Progenitor cell of endocrine pancreas (in vitro differentiated cells): ENCODE data around the gene SMAD5. TPM values are rescaled to one million over a fixed set of nuclear protein-coding genes. Genes with fewer than 3 reads are reported as not detected.

Experiments used
- DNase-seq: peaks from one replicate; pipeline ENCODE4 v3.0.0; 2021; ENCODE audit warnings: low spot score; ENCODE audit not compliant: unreplicated experiment
- H3K27ac Mint-ChIP-seq: 2 replicates; pipeline ENCODE4 v1.8.0; 2021; ENCODE audit warnings: mild to moderate bottlenecking, moderate library complexity, mixed read lengths
- H3K27me3 Mint-ChIP-seq: 2 replicates; pipeline ENCODE4 v1.8.0; 2021; ENCODE audit warnings: mixed read lengths
- H3K36me3 Mint-ChIP-seq: 2 replicates; pipeline ENCODE4 v1.8.0; 2022; ENCODE audit warnings: mixed read lengths; ENCODE audit not compliant: insufficient read depth
- H3K4me1 Mint-ChIP-seq: 2 replicates; pipeline ENCODE4 v1.8.0; 2021; ENCODE audit warnings: low read depth, mixed read lengths
- H3K4me3 Mint-ChIP-seq: 2 replicates; pipeline ENCODE4 v1.8.0; 2021; ENCODE audit warnings: low read depth, mild to moderate bottlenecking, moderate library complexity, mixed read lengths
- H3K9me3 Mint-ChIP-seq: 2 replicates; pipeline ENCODE4 v1.8.0; 2021; ENCODE audit warnings: low read depth, mixed read lengths
- total RNA-seq: library from RNA; stranded (reverse); gene quantifications from 2 replicates; pipeline ENCODE4 v1.2.1, GENCODE V29; 2021
- TF ChIP-seq, protein P1 (sequence below): fragments of 200-600 bp; sonication (generic); IDR thresholded peaks from one replicate; pipeline ENCODE4 v1.5.0; 2021; ENCODE audit warnings: antibody characterized with exemption, mild to moderate bottlenecking; ENCODE audit not compliant: unreplicated experiment

SMAD5 gene
- total RNA-seq, 1 donor from 2014 or later: 92.3 TPM

DNA sequence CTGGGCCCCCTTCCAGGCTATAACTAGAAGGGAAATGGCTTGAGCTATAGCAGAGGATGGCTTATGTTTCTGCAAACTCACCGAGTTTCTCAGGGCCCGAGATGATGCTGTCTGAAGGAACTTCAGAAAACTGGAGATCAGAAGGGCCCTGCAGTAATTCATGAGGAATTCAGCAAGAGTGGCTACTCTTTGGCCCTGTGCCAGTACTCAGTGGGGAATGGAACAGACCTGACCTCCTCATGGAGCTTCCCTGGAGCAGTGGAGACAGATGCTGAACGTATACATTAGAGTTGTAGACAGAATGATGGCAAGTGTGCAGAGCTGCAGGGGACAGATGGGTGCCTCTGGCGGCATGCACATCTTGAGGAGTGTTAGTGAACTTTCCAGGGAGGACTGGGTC, 77.6 kb downstream of the SMAD5 start:
- TF ChIP-seq, protein P1, sequence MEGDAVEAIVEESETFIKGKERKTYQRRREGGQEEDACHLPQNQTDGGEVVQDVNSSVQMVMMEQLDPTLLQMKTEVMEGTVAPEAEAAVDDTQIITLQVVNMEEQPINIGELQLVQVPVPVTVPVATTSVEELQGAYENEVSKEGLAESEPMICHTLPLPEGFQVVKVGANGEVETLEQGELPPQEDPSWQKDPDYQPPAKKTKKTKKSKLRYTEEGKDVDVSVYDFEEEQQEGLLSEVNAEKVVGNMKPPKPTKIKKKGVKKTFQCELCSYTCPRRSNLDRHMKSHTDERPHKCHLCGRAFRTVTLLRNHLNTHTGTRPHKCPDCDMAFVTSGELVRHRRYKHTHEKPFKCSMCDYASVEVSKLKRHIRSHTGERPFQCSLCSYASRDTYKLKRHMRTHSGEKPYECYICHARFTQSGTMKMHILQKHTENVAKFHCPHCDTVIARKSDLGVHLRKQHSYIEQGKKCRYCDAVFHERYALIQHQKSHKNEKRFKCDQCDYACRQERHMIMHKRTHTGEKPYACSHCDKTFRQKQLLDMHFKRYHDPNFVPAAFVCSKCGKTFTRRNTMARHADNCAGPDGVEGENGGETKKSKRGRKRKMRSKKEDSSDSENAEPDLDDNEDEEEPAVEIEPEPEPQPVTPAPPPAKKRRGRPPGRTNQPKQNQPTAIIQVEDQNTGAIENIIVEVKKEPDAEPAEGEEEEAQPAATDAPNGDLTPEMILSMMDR: no peak
- Mint-ChIP-seq H3K27me3 (peaks cover 16% of the 10 kb centered on the region), H3K27ac (no peak overlapping the region), H3K4me3 (no peak overlapping the region), H3K36me3 (peaks cover 2% of the 10 kb centered on the region), H3K9me3 (peaks cover 4% of the 10 kb centered on the region), H3K4me1 (no peaks in the 10 kb centered on the region)
- DNase-seq: no peak

DNA sequence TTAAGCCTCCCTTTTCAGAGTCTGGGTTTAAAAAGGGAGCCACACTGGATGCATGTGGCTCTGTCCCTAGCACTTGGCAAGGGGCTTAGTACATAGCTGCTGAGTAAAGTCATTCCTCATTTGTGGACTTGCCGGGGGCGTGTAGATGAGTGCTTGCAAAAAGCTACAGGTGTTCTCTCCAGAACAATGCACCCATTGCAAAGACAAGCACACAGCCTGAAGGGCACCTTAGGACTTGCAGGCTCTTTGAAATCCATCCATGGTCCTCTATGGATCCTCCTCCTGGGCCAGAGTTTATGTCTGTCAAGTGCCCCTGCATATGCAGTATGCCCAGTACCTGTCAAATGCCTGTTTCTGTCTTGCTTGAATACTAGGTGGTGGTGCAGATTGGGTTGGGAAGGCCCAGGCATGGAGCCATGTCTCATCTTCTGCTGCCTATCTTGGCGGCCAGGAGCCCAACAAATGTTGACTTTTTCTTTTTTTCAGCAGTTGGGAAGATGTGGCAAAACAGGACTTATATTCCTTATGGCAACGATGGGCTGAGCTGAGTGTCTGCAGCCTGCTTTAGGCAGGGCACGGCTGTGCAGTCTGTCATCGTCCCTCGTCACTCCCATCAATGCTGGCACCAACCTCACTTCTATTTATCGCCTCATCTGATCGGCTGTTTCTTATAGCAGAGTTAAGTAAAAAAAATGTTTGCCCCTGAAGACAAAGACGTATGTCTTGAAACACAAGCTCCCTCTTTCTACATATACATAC, 78.8 kb downstream of the SMAD5 start:
- Mint-ChIP-seq H3K27ac (no peak overlapping the region), H3K9me3 (no peaks in the 10 kb centered on the region), H3K36me3 (no peaks in the 10 kb centered on the region), H3K4me1 (no peaks in the 10 kb centered on the region), H3K4me3 (no peak overlapping the region), H3K27me3 (peaks cover 16% of the 10 kb centered on the region)
- no peak for DNase-seq
- TF ChIP-seq, protein P1: no peak

DNA sequence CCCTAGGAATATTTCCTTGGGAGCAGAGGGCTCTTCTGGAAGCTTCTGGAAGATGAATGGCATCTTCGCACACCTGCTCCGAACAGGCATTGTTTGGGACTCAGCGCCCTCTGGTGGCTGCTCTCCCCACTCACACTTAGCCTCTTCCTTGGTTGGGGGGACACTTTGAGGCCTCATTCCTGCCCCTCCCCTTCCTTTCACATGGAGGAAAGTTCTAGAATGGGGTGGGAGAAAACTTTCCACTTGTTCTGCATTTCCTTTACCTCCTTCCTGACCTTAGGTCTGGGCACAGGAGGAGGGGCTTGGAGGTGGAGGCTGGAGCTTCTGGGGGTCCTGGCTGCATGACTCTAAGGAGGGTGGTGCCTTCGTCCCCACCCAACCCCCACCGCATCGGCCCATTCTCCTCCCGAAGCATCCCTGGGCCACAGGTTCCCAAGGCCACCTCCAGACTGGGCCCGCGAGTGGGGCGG, 79.6 kb downstream of the SMAD5 start:
- H3K27me3 Mint-ChIP-seq: peaks cover 16% of the 10 kb centered on the region

DNA sequence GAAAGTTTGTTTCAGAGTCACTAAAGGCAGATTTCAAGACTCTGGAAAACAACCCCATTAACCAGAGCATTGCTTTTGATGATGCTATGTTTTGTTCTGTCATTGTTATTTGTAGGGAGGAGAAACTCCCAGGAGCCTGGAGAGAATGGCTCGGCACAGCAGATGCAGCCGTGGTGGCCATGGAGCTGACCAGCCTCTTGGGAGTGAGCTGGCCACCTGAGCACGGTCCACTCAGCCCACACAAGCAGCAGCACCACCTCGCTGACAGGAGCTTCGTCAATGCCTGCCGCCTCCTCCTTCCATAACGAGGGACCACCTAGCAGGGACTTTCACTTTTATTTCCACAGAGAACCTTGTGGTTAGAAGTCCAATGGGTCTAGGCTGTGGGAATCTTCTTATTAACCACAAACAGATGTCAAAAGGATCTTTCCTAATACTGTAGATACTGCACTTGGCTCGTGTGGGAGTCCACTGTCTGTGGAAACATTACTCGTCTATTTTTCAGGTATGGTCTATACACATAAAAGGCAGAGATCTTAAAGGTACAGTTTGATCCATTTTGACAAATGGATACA, 81.4 kb downstream of the SMAD5 start:
- DNase-seq: no peak
- H3K27me3 Mint-ChIP-seq: peaks cover 9% of the 10 kb centered on the region
- no peaks in the 10 kb centered on the region for H3K9me3 Mint-ChIP-seq
- no peak overlapping the region for H3K4me3 Mint-ChIP-seq
- H3K36me3 Mint-ChIP-seq: no peaks in the 10 kb centered on the region
- H3K4me1 Mint-ChIP-seq: no peaks in the 10 kb centered on the region
- TF ChIP-seq, protein P1: no peak
- no peak overlapping the region for H3K27ac Mint-ChIP-seq

More for the DNA sequence above, 79.6 kb downstream of the SMAD5 start:
- no peaks in the 10 kb centered on the region for H3K9me3 Mint-ChIP-seq
- H3K27ac Mint-ChIP-seq: no peak overlapping the region
- DNase-seq: peak; percentile 23
- no peaks in the 10 kb centered on the region for H3K4me1 Mint-ChIP-seq
- no peaks in the 10 kb centered on the region for H3K36me3 Mint-ChIP-seq
- TF ChIP-seq, protein P1: peak; percentile 91
- no peak overlapping the region for H3K4me3 Mint-ChIP-seq

DNA sequence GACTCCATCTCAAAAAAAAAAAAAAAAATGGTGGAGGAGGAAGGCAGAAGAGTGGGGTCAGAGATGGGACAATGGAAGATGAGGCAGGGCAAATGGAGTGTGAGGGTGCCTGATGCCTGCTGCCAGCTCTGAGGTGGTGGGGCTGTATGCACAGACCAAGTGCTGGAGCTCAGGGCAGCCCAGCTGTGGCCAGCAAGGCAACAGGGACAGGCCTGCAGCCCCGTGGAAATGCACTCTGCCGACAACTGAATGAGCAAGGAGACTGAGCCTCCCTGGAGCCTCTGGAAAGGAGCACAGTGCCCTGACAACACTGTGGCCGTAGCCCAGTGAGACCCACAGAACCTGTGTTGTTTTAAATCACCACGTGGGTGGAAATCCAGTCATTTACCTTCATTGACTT, 83.2 kb downstream of the SMAD5 start:
- DNase-seq: no peak
- Mint-ChIP-seq H3K27ac (no peak overlapping the region), H3K36me3 (no peaks in the 10 kb centered on the region), H3K9me3 (peaks cover 4% of the 10 kb centered on the region), H3K4me3 (no peak overlapping the region), H3K27me3 (peaks cover under 1% of the 10 kb centered on the region), H3K4me1 (no peaks in the 10 kb centered on the region)
- TF ChIP-seq, protein P1: no peak
